HL-60/S4 treated with phorbol 12-myristate 13-acetate at 8.2 ng/mL for 4 days and 3 days (cell line): ENCODE results near the gene EVPL.
"Not testable (repeated sequence)": the region's sequence is repeated elsewhere in the genome, so short reads cannot be mapped to it uniquely, and the experiment has no call there.

Source experiments
- in situ Hi-C: fragments of 300-500 bp; cut with MboI; formaldehyde crosslinking; loops from 2 replicates; pipeline ENCODE4 v1.15.0; 2022; ENCODE audit warnings: low sequenced_read_pairs

Gene EVPL

DNA sequence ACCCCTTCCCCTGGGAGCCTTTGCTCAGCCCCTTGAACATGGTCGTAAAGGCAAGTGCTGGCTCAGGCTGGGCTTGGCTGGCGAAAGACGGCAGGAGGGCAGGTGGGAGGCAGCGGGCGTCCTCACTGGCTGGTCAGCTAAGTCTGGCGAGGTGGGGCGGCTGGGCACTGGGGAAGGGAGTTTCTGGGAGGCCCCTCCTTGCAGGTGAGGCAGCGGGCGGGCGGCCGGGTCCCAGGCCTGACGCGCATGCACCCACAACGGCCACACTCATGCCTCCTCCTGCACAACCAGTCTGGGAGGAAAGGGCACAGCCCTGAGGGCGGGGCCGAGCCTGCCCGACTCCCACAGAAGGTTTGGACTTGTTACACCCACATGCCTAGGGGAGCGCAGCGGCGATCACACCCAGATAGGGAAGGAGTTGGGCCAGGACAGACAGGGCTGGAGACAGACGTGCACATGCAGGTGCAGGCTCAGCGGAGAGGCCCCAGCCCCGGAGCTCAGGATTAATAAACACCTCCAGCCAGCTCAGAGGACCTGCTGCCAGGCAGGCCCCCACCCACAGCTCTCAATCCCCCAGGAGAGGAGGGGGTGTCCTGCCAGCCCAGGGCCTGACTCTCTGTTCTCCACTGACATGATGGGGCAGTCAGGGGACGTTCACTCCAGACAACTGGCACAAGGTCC, at the start of gene EVPL:
Gene EVPL, minus strand, starts transcription at position 148 of the 681 bp plus-strand sequence. Its CDS starts 108 bp downstream, at position 40.
- in situ Hi-C loops, result no loop called here

DNA sequence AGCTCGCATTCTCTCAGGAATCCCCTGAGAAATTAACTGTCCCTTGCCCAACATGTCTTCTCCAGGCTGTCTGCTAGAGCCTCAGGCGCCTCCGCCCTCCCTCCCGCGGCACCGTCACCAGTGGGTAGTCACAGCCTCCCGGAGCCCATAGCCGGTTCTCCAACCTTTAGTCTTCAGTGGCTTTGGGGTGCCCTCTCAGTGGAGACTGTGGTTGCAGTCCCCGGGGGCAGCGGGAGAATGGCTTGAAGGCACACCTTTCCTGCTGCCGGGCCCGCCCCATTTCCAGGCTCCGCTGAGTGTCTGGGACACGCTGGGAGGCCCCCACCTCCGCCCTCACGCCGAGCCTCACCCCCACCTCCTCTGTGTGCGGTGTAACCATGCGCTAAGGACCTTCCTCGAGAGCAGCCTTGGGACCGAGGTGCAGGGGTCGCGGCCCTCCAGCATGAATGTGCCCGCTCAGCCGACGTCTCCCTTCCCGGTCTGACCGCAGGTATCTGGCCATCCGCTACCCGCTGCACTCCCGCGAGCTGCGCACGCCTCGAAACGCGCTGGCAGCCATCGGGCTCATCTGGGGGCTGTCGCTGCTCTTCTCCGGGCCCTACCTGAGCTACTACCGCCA, 49.1 kb upstream of the EVPL start:
- in situ Hi-C loops, result no loop called here

DNA sequence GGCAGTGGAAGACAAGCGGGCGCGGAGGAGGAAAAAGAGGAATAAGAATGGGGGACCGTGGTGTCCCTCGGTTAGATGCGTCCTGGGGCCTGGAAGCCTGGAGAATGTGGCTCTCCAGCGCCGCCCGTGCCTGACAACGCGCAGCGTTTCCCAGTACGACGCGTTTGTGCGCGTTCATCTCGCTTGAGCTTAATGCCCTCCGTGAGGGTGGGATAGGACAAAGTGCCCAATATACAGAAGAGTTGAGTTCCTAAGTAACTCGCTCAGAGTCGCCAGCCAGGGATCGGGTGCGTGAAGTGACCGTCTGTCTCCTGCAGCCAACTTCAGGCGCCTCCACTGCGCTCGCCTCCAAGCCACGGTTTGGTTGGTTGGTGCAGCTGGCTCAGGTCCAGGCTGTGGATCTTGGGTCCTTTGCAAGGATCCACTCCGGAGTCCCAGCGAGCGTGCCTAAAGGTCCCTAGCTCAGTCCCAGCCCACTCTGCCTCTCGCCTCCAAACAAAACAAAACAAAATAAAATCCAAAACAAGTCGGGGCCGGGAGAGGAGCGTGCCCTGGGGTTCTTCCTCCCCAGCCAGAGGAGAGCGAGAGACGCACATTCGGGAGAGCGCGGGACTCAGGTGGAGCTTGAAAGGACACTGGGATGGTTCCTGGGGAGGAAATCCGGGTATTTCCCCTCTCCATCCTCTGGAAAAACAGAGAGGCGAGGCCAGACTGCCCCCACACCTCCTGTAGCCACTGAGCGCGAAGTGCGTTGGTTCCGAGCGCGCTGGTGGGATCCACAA, 48.4 kb upstream of the EVPL start:
- in situ Hi-C loops, result no loop called here

DNA sequence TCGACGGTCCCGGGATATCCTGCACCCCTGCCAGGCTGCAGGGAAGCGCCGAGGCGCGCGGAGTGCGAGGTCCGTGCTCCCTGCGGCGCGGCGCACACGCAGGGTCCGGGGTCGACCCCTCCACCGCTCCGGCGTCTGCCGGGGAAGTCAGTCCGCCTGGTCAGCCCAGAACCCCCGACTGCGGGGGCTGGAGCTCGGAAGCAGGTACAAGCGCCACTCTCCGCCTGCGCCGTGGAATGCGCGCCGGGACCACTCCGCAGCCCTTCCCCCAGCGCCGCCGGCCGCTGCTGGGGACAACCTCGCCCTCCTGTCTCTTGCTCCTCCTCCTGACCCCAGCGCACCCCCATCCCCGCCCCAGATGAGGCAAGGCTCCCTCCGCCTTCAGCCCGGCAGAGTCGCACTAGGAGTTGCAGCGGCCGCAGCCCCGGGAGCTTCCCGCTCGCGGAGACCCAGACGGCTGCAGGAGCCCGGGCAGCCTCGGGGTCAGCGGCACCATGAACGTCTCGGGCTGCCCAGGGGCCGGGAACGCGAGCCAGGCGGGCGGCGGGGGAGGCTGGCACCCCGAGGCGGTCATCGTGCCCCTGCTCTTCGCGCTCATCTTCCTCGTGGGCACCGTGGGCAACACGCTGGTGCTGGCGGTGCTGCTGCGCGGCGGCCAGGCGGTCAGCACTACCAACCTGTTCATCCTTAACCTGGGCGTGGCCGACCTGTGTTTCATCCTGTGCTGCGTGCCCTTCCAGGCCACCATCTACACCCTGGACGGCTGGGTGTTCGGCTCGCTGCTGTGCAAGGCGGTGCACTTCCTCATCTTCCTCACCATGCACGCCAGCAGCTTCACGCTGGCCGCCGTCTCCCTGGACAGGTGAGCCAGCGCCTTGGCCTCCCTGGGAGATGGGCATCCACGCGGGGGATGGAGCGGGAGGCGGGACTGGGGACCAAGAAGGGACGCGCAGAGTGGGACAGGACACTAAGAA, 47.6 kb upstream of the EVPL start, which contains the start of gene GALR2:
Gene GALR2, plus strand, starts transcription at position 392 of the 974 bp plus-strand sequence. Its CDS starts 103 bp downstream, at position 495.
- in situ Hi-C loops, result no loop called here

DNA sequence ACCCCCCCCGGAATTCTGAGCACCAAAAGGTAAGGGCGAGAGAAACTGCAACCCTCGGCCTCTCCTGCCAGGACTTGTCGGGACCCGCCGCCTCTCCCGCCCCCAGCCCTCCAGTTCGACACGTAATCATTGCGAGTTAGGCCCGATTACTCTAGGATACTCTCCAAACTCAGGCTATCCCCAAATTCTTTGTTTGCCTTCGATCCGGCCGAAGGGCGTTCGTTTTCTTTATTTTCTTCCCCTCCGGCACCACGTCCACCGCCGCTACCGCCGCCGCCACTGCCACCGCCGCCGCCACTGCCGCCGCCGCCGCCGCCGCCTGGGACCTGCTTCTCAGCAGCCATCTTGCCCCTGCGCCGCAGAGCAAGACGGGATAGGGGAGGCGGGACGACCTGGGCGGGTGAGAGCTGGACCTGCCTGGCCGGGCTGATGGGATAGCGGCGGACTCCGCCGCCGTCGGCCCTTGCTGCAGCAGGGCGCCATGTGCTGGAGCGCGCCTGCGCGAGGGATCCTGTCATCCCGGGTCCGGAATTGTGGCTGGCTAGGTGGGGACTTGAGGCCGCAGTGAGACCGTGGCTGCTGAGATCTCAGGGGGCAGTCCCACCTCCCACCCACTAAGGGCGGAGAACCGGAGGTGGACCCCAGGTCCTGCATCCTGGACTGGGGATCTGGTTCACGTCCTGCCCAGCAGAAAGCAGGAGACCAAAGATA, 45.2 kb upstream of the EVPL start, which contains the start of gene SRP68:
Gene SRP68, minus strand, starts transcription at position 370 of the 711 bp plus-strand sequence. Its CDS starts 26 bp downstream, at position 344.
- in situ Hi-C loops, result no loop called here

DNA sequence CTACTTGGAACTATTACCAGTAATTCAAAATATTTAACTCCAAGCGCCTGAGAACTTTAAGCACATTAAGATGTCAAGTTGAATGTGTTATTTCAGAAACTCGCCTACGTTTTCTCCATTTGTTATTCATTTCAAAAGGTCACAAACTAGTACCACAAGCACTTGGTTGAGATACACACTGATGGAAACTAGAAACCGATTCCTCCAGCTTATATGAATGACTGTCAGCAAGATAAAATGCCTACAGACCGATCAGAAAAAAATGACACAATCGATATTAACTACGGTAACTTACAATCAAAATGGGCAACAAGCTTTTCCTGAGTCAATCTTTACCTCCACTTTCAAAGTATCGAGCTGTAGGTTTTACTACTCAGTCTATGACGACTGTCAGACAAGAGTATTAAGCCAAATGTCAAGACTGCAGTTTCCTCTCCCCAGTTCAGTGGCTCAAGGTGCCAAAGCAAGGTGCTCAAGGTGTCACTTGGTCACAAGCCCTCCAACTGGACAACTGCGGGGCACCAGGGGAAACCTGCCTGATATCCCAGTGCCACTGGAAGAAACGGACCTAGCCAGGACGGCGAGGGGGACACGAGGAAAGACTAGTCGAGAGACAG, 44.5 kb upstream of the EVPL start:
- in situ Hi-C loops, result no loop called here

DNA sequence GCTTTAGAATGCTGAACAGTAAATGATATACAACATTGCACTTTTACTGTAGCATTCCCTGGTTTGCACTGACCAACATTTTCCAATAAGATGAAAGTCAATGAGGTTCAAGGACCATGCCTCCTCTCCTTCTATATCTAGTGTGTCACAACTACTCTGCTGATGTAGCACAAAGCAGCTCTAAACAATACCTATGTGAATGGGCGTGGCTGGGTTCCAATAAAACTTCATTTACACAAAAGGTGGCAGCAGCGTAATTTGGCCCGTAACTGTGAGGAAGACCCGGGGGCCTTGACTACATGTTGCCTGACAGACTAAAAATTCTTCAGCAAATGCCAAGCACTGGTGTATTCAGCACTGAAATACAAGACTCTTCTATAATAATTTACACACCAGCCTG, 38.7 kb upstream of the EVPL start:
- in situ Hi-C loops, result no loop called here

DNA sequence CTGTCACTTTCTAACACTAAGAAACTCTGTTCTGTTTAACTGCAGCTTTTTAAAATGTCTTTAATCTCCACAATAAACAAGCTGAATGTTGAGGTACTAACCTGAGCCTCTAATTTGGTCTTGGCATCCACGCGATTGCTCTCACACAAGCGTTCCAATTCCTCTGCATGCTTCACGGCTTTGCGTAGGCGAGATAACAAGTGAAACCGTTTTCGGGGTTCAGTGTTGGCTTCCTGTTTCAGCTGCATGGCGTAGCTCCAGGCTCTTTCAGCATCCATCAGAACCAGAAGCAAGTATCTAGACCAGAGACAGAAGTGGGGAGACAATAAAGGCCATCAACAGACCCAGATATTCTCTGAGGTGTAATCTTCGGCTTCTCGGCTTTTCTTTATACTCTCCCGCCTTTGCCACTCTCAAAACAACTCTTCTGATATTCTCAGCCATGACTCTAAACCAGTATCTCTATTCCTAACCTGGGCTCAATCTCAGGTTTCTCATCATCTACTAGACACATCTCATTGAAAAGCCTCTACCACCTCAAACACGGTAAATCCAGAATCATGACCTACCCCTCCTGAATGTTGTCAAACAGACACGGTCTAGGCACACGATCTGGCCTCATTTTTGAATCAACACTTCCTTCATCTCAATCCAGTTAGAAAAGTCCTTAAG, 36.9 kb upstream of the EVPL start:
- in situ Hi-C loops, result no loop called here

DNA sequence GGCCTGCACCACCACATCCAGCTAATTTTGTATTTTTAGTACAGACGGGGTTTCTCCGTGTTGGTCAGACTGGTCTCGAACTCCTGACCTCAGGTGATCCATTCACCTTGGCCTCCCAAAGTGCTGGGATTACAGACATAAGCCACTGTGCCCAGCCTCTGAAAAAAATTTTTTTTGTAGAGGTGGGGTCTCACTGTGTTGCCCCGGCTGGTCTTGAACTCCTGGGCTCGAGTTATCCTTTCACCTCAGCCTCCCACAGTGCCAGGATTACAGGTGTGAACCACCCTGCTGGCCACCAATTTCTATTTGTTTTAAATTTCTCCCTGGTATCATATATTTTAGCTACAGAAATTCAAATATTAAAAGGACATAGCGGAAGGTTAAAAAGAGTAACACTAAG, 31.2 kb upstream of the EVPL start:
- in situ Hi-C loops, result not testable (repeated sequence)

DNA sequence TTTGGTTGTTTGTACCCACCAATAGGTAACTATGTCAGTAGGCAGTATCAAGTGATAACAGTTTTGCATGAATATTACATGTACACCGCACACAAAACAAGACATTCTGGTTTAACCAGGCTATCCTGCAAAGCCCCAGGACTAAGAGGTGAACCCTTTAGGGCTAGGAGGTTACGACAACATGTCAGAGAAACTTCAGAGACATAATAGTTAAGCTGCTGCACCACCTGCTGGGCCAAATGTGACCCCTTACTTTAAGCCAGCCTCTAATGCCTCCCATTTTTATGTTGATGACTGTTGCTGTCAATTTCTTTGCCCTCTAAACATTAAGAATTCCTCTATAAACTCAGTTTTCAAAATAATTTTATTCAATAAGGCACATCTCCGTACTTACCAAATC, 29.8 kb upstream of the EVPL start:
- in situ Hi-C loops, result no loop called here

DNA sequence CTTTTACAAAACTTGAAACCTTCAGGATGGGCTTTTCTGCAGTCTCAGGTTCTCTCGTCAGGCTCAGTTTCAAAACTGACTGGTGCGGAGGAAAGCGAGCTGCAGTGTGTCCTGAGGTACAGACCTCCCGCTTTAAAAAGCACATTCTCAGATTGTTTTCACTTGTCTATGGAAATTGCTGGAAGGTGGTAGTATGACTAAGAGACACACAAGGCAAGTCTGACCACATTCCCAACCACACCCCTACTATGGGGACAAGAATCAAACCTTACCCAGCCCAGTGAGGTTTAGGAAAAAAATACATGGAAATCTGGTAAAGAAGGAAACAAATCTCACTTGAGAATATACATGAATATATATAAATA, 27.0 kb upstream of the EVPL start:
- in situ Hi-C loops, result no loop called here

DNA sequence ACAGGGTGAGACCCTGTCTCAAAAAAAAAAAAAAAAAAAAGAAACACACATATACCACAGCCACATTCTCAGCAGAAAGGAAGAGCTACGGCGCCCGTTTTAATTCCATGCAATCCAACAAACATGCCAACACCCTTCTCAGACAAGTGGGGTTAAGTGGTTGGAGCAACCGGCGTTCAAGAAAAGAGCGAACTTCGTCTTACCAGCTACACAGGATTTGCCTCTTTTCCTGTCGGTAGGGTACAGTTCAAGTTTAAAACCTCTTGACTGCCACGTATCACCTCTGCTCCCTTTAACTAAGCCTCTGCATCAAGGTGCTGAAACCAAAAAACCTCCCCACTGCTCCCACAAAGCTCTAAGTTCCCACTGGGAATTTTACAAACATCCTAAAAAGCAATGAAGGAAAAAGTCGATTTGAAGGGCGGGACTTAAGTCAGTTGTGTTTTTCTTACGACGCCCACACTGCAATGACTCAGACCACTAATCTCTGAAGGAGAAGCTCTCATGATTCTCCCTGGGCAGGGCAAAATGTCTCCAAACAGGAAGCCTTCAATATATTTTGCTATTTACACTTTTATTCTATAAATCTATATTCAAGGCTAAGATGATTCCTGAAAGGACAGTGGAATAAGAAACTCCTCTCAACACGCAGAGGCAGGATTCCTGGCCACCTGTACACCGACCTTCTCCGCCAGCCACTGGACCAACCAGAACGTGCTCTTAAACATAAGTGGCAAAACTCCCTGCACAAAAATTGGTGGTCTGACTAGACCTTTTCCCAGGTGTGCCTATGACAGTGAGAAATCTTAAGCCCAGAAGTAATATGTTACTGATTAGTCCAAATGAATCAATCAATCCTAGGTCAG, 26.4 kb upstream of the EVPL start:
- in situ Hi-C loops, result no loop called here

DNA sequence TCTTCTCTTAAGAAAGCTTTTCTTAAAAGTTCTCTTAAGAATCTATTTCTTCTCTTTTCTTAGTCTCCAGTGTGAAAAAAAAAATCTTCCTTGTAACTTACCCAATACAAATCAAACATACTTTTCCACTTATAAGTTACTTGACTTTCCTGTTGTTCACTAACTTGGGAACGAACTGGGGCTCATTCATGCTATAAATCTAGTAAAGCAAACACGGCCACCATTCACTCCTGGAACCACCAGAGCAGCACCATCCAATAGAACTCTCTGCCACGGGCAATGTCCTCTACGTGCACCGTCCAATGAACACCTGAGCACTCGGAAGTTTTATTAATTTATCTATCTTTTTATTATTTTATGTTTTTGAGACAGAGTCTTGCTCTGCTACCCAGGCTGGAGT, 24.5 kb upstream of the EVPL start:
- in situ Hi-C loops, result no loop called here

DNA sequence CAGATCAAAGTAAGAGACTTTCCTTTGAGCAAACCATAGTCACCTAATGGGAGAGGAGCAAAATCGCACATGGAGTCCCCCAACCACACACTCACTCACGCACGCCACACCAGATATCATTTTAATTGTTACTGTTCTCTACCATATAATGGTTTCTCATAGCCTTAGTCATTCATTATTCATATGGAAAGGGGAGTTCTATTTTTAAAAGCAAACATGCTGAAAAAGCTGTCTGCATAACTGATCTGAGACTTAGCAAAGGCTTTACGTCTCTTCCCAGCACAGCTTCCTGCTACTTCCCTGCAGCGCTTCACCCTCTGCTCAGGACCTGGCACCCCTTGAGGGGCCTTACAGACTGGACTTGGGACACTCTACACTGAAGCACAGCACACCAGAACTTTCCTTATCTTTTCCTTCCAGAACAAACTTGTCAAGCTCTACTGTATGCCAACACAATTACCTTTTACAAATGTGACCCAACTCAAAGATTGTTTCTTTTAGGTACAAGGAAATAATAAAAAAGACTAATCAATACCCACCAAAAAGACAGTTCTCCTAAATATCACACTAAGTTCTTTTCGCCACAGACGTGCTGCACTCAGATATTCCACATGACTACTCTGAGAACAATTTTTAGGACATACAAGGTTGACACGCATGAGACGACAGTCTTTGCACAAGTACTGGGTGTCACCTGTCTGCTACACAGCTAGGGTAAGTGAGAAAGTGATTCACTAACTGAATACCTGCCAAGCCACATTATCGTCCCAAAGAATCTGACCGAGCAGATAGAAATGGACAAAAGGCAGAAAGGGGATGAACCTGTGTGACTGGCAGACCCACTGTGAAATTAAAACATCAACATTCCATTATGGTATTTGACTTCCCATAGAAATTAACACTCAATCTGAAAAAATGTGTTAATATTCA, 23.7 kb upstream of the EVPL start:
- in situ Hi-C loops, result no loop called here

DNA sequence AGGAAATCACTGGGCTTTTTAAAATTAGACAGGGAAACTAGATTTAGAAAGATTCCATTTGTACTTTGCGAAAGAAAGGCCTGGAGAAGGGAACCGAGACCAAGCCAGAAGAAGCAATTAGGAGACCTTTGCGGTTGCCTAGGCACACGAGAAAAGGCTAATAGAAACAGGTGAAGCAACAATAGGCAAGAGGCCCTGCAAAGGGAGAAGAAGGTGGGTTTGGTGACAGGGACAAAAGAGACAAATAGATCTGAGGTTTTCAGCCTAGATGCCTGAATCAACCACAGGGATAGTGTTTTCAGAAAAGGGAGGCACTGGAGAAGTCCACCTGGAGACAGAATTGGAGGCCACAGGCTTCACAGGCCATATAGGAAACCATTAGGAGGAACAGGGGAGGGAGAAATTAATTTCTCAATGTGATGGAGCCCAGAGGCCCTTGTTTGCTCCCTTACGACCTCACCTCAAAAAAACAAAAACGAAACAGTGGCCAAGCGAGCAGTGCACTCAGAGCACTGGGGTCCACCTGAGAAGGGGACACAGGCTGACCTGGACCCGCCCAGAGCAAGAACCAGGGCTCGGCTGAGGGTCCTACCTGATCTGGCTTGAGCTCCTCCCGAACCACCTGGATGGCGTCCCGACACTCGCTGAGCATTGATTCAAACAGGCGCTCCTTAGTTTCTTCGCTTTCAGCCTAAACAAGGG, 22.9 kb upstream of the EVPL start:
- in situ Hi-C loops, result no loop called here

DNA sequence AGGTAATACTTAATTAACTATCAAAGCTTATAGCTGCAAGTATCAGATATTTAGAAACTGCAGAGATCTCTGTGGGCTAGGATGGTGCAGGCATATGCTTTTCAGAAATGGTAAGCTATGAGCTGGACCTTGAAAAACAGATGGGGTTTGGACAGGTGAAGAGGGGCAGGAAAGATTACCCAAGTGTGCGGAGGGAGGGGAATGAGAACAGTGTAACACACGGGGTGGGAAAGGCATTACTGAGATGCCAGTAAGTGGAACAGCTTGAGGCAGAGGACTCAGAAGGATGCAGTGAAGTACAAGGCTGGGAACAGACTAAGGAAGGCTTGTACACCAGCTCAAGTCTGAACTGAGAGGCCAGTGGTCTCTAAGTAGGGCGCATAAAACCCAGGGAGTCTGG, 22.1 kb upstream of the EVPL start:
- in situ Hi-C loops, result no loop called here
